ENCODE results near the gene SYN1. TPM values are rescaled to one million over a fixed set of nuclear protein-coding genes. Genes with fewer than 3 reads are reported as not detected.
A peak's percentile ranks its signal among the peaks of the same experiment; 100 is the strongest.

The SYN1 gene
- total RNA-seq, 1 donor from 2014 or later: 12.1 TPM

DNA sequence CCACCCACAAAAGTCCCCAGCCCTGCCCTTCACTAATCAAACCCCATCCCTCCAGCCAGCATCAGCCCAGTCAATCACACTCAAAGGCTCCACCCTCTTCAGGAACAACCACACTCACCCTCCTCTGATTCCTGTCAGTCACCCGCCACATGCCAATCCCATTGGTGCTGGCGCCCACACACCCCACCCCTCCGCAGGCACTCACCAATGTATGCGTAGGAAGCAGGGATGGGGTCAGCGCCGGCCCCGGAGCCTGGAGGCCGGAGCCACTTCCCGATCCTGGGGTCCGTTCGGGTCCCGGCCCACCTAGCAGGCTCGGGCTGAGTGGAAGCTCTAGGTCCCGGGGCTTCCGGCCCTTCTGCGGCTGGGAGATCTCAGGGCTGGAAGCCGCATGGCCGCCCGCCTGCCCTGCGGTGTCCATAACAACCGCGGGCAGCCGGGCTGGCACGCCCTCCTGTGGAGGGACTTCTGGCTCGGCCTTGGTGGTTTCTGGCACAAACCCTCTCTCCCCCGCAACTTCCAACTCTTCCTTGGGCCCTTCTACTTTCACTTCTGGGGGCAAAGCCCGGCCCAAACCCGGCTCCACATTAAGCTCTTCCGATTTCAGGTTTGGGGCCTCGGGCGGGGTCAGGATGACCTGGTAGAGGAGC lies 18.0 kb upstream of the SYN1 start:
- peak; percentile 87 for DNase-seq (ENCODE audit: low spot score)
- intact Hi-C loops (cut with DNase I): no loop called here

DNA sequence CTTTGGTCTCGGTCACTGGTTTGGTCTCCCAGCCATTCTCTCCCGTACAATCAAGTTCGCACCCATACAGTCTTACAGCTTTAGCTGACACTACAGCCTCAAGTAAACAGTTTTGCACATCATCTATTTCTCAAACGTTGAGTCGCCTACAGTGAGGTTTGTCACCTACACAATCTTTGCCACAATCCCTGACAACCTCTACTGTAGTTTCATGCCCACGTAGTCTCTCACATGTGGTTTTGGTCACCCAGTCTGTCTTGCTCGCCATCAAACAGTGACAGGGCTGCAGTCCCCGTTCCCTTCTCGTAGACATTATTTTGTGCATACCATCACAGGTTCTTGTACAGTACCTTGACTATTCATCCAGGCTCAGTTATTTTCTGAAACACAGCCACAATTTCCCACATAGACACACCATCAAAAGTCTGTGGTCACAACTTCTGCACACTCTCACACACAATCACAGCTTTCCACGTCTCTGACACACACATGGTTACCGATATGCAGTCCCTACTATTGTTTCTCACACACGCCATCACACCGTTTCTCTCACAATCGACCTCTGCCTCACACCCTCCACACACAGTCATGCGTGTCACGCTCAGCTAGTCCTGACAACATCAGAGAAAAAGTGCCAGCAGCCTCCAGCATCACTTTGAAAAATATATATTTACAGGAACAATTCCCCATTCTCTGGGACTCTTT lies 15.4 kb upstream of the SYN1 start:
- peak; percentile 36 for DNase-seq (ENCODE audit: low spot score)
- intact Hi-C loops (cut with DNase I): no loop called here

DNA sequence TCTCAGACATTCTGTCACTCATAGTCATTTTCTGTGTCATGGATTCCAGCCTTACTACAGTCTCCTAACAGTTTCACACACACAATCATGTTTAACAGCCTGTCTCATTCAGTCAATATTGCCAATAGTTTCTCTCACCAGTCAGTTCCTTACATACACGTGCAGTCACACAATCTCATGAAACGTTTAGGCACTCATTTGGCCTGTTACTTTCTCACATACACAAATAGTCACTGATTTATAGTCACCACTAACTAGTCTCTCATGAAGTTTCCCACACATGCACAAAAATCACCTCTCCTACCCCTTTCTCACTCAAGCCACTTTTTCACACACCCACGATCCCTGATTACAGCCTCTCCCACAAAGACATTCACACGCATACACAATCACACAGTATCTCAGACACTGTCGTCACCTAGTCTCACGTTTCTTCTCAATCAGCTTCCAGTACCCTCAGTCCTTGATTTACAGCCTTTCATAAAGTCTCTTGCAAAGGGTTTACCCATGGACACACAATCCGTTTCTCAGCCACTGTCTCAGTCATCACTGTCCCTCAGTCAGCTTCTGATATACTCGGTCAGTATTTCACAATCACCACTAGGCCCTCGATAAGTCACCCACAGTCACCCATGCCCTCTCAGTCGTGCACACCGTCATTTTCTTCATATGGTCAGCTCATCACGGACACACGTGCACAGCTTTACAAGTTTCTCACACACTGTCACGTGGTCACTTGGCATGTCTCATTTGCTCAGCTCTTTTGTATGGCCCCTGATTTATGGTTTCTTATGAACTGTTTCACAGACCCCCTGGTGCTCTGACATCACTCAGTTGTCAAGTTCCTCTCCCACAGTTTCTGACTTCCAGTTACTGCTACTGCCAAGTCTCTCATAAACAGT lies 14.3 kb upstream of the SYN1 start:
- intact Hi-C loops (cut with DNase I): no loop called here
- DNase-seq (ENCODE audit: low spot score): peak; percentile 43

DNA sequence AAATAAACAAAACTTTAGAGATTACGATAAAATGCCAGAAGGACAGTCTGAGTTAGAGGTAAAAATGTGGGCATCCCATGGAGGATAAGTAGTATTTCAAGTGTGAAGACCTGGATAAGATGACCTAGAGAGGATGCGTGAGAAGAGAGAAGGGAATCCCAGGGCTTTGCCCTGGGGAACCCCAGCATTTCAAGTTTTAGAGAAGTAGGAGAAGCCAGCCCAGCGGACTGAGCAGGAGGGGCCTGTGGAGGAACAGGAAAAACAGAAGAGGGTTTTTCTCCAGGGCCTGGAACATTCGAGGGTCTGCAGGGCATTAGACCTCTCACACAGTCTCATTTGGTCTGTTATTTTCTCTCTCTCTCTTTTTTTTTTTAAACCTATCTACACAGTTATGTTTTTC lies 13.0 kb upstream of the SYN1 start:
- no peak for DNase-seq (ENCODE audit: low spot score)
- intact Hi-C loops (cut with DNase I): no loop called here

DNA sequence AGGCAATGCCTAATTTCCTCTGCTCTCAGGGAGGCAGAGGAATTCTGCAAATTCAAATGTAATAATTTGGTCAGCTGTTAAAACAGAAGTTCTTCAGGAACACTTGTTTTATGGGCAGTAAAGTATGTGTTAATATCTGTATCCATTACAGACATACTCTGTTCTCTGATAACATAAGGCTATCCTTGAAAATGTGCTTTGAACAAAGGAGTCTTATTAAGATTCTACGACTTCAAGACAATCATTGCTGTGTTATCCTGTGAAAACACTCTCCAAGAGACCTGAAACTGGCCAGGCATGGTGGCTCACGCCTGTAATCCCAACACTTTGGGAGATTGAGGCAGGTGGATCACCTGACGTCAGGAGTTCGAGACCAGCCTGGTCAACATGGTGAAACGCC lies 12.0 kb upstream of the SYN1 start:
- intact Hi-C loops (cut with DNase I): no loop called here
- DNase-seq (ENCODE audit: low spot score): no peak

DNA sequence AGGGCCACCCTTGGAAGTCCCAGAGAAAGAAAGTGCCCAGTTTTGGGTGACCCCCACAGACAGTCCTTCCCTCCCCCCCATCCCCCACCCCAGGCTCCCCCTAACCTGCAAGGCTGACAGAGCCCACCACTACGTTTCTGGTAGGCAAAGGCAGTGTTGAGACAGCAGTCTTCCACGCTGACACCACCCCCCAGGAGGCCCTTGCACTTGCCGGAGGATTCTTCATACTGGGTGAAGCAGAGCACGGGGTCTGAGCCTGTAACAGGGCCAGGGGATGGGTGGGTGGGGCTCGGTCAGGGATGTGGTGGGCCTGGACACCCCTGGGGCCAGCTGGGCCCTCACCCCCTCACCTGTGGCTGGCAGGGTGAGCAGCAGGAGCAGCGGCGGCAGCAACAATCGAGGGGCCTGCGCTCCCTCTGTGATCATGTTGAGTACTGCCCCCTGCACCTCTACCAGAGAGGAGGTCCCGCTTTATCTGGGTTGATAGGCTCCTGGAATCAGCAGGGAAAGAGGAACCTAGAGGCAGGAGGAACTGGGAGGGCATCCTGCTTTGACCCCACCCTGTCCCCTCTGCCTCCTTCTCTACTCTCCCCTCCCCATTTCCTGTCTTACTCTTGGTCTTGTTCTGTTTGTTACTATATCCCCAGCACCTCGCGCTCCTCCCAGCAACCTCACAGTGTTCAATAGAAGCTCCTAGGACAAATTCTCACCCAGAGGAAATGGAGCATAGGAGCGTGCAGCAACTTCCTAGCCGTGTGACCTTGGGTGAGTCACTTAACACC lies 10.0 kb upstream of the SYN1 start, which contains the start of gene CFP:
CFP (minus strand) TSS at position 512 of the 782 bp plus-strand sequence; CDS start at position 426, 86 bp downstream.
- DNase-seq (ENCODE audit: low spot score): peak; percentile 70
- intact Hi-C loops (cut with DNase I): no loop called here

DNA sequence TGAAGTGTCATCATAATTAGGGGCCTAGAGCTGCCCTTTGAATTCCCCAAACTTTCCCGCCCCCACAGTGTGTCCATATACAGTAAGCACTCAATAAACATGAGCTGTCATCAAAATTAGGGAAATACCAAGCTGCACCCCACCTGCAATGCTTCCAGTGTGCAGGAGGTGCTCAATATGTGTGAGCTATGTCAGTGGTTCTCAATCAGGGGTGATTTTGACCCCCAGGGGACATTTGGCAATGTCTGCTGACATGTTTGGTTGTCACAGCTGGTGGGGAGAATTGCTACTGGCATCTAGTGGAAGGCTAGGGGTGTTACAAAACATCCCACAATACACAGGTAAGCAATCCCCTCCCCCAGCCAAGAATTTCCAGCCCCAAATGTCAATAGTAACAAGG lies 9.3 kb upstream of the SYN1 start:
- intact Hi-C loops (cut with DNase I): no loop called here
- DNase-seq (ENCODE audit: low spot score): no peak

DNA sequence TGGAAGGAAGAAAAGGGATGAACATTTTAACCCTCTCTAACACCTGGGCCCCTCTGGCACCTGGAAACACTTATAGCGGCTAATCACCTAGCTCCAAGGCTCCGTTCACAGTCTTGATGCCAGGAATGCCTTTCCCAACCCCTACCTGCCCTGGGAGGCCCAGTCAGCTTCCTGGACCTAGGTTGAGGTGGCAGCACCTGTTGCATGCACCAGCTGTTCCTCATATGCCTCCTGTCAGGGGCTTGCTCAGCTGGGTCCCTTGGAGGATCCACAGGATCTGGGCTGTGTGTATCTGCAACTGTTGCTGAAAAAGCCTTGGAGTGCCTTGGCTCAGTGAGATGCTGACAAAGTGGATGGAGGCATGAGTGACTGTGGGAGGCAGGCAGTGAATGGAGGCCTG lies 5.7 kb upstream of the SYN1 start:
- peak; percentile 15 for DNase-seq (ENCODE audit: low spot score)
- intact Hi-C loops (cut with DNase I): no loop called here

DNA sequence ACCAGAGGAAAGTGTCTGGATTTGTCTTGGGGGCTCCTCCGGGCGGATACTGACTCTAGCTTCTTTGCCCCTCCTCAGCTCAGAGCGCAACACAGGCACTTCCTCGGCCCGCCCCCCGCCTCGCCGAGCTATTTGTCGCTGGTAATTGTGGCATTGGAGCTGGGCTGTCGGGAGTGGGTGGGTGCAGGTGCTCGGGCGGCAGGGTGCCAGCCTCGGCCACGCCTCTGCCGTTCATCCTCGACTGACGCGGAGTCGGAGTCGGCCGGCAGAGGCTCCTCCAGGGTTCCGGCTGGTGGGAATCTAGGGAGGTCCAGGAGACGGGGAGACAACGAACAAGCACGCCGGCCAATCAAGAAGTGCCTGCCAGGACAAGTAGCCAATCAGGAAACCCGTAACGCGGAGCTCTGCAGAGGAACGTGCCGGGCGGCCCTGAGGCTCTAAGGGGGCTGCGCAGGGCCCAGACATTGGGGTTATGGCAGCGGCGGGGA lies 3.9 kb upstream of the SYN1 start:
- intact Hi-C loops (cut with DNase I): no loop called here
- peak; percentile 83 for DNase-seq (ENCODE audit: low spot score)

DNA sequence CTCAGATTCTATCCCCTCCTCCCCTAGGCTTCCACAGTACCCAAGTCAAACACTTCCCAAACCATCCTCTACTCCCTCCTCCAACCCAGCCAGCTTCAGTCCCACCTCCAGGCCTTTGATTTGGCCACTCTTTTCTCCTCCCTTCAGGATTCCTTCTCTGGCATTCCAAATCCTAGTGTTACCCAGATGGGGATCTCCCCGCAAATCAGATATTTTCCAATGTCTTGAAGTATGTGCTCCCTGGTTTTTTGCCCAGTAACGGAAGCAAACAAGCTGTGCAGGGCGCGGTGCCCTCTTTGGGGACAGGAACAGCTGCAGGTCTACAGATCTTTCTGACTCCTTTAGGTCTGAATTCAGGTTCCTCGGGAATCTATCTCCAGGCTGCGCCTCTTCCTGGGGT lies 2.2 kb upstream of the SYN1 start:
- intact Hi-C loops (cut with DNase I): no loop called here
- DNase-seq (ENCODE audit: low spot score): peak; percentile 49

DNA sequence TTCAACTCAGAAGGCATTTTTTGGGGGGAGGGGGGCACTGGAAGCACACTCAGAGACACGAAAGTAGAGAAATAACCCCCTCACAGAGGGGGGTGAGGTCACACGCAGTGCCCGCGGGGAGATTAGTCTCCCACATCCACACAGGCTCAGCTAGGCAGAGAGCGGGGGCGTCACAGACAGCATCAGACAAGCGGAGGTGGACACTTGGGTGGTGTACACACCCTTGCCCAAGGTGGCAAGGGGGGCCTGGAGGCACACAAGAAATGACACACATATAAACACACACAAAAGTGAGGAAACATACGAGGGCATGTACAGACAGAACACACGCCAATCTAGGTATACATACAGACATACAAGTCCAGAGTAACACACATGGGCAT lies 637 bp upstream of the SYN1 start:
- intact Hi-C loops (cut with DNase I): no loop called here
- no peak for DNase-seq (ENCODE audit: low spot score)

DNA sequence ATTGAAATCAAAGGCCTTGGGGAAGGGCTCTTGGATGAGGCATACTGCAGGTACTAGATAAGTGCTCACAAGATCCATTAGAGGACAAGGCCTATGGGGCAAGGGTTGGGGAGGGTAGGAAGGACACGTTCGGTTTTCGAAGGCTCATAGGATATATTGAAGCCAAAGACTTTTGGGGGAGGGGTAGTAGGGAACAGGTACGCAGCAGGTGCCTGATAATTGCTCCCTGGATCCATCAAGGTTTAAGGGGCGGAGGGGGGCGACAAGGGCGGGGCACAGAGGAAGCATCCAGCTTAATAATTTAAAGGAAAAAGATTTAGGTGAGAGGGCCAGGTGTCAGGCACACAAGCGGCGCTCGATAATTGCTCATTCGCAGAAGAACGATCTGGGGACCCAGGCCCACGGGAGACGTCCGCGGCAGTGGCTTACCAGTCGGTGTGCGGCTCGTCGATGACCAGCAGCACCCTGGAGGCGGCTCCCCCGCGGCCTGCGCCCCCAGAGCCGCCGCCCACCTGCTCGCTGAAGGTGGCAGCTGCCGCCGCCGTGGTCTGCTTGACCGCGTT lies 653 bp downstream of the SYN1 start:
- intact Hi-C loops (cut with DNase I): no loop called here
- DNase-seq (ENCODE audit: low spot score): no peak

DNA sequence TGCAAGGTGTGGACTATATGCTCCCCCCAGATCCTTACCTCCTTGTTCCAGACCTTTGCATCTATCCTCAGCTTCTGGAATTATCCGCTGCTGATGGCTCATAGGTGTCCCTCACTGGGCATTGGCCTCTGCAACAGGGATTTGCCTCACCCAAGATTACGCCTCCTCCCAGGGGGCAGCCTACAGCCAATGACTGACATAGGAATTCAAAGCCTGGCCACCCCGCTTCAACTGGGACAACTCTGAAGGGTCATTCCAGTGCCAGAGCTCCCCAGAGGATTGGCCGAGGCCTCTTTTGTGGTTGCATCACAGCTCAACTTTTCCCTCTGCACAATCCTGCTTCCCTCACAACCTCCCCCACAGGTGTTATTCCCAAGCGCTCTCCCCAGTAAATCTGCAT lies 5.0 kb downstream of the SYN1 start:
- DNase-seq (ENCODE audit: low spot score): no peak
- intact Hi-C loops (cut with DNase I): no loop called here

DNA sequence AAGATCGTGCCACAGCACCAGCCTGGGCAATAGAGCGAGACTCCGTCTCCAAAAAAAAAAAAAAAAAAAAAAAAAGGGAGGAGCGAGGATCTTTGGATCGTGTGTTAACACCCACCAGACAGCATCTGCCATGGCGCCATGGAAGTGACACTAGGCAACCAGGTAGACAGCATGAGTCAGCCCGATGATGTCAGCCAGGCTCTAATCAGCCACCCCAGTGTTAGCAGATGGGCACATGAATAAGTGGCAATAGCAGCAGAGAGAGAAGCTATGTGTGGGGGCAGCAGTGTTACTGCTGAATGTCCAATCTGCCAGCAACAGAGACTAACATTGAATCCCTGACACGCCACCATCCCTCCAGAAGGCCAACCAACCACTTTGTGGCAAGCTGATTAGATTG lies 6.6 kb downstream of the SYN1 start:
- intact Hi-C loops (cut with DNase I): no loop called here
- no peak for DNase-seq (ENCODE audit: low spot score)

DNA sequence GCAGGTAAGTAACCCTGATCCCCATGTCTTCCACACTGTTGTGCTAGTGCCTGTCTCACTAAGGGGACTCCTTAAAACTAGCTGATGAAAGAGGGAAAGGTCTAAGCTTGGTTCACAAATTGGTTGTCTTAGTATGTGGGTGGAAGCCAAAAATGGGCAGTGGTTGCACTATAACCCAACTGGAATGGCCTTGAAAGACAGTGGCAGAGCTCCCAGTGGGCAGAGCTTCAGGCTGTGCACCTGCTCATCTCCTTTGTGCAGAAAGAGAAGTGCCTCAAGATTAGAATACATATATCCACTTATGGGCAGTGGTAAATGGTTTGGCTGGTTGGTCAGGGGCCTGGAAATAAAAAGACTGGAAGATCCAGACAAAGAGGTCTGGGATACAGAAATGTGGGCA lies 7.2 kb downstream of the SYN1 start:
- intact Hi-C loops (cut with DNase I): no loop called here
- DNase-seq (ENCODE audit: low spot score): no peak

DNA sequence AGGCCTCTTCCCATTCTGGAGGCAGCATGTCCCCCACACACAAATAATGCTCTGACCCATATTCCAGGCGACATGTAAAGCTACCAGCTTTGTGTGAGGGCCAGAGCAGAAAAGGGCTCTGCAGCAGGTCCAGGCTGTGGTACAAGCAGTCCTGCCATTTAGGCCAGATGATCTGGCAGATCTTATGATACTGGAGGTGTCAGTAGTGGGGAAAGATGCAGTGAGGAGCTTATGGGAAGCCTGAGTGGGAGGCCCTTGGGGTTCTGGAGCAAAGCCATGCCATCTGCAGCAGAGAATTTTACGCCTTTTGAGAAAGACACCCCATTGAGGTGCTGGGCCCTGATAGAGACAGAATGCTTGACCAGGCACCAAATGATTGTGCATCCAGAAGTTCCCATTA lies 7.7 kb downstream of the SYN1 start:
- intact Hi-C loops (cut with DNase I): no loop called here
- DNase-seq (ENCODE audit: low spot score): no peak

DNA sequence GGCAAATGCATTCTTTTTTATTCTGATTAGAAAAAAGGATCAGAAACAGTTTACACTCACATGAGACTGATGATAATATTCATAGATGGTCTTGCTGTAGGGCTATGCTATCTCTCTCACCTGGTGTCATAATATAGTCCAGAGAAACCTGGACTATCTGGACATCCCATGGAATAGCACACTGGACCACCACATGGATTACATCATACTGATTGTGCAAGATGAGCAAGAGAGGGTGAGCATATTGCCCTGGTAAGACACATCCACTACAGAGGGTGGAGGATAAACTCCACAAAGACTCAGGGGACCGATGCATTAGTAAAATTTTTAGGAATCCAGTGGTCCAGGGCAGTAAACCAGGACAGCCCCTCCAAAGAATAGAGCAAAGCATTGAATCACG lies 8.2 kb downstream of the SYN1 start:
- no peak for DNase-seq (ENCODE audit: low spot score)
- intact Hi-C loops (cut with DNase I): no loop called here

DNA sequence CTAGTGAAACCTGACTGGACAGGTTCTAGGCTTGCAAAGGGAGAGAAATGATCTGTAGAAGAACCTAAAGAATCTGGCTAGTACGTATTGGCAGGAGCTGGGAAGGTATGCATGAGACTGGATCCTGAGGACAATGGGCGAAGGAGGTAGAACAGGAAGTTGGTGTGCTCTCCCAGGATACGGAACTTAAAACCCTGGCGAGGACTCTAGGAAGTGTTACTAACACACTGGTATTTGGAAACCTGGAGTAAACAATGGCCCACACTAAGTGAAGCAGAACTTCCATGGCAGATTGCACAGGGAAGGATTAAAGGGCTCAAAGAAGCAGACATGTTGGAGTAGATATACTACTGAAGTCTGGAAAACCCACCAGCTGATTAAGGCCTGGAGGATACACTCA lies 9.1 kb downstream of the SYN1 start:
- no peak for DNase-seq (ENCODE audit: low spot score)
- intact Hi-C loops (cut with DNase I): no loop called here

DNA sequence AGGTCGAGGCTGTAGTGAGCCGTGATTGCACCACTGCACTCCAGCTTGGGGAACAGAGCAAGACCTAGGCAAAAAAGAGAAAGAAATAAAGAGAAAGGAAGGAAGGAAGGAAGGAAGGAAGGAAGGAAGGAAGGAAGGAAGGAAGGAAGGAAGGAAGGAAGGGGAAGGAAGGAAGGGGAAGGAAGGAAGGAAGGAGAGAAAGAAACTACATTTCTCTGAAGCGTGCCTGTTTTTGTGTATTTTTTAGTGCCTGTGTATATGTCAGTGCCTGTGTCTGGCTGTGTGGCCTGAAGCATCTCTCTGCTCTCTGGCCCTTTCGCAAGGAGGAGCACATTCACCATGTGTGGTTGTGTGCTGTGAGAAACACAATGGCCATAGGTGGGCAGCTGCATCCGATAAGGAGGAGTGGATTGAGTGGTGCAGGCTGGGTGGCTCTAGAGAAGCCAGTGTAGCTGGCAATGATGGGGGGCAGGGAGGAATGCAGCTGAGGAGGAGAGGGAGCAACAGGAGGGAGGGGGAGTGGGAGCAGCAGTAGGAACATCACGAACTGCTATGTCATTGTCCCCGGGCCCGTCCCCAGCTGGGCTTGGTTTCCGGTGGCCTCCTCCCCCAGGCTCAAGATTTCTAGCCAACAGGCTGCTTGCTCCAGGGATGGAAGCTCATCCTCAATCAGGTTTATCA lies 11.4 kb downstream of the SYN1 start:
- intact Hi-C loops (cut with DNase I): no loop called here
- DNase-seq (ENCODE audit: low spot score): no peak
